H9 (cell line): ENCODE results near the gene TMEM39B. TPM values are rescaled to one million over a fixed set of nuclear protein-coding genes. Genes with fewer than 3 reads are reported as not detected.
"Not testable (repeated sequence)": the region's sequence is repeated elsewhere in the genome, so short reads cannot be mapped to it uniquely, and the experiment has no call there.

Experiments used
- DNase-seq: peaks from one replicate; pipeline ENCODE4 v3.0.0-alpha.2; 2017
- H2AFZ ChIP-seq: one replicate; pipeline ENCODE4 v1.6.1; 2013; ENCODE audit warnings: mild to moderate bottlenecking, low read length, control low read depth, moderate library complexity
- H2AK5ac ChIP-seq: 2 replicates; pipeline ENCODE4 v1.6.1; 2013; ENCODE audit warnings: low read length, control low read depth, mixed read lengths; ENCODE audit not compliant: insufficient read length
- H2BK120ac ChIP-seq: one replicate; pipeline ENCODE4 v1.6.1; 2013; ENCODE audit warnings: low read depth, mild to moderate bottlenecking, low read length, control low read depth, inconsistent platforms; ENCODE audit not compliant: poor library complexity, severe bottlenecking
- H2BK12ac ChIP-seq: 2 replicates; pipeline ENCODE4 v1.6.1; 2013; ENCODE audit warnings: low read length, control low read depth, mixed read lengths, low read depth; ENCODE audit not compliant: insufficient read length
- H2BK15ac ChIP-seq: 2 replicates; pipeline ENCODE4 v1.6.1; 2013; ENCODE audit warnings: low read depth, low read length, control low read depth
- H2BK20ac ChIP-seq: one replicate; pipeline ENCODE4 v1.6.1; 2013; ENCODE audit warnings: low read depth, mild to moderate bottlenecking, low read length, control low read depth, inconsistent platforms; ENCODE audit not compliant: poor library complexity, severe bottlenecking
- H2BK5ac ChIP-seq: 2 replicates; pipeline ENCODE4 v1.6.1; 2013; ENCODE audit warnings: low read length, control low read depth, mixed read lengths; ENCODE audit not compliant: insufficient read length
- H3K14ac ChIP-seq: 2 replicates; pipeline ENCODE4 v1.6.1; 2013; ENCODE audit warnings: low read length, control low read depth; ENCODE audit not compliant: insufficient read depth
- H3K18ac ChIP-seq: 2 replicates; pipeline ENCODE4 v1.6.1; 2013; ENCODE audit warnings: low read depth, mild to moderate bottlenecking, mixed read lengths, low read length, control low read depth; ENCODE audit not compliant: insufficient read length
- H3K23ac ChIP-seq: 2 replicates; pipeline ENCODE4 v1.6.1; 2013; ENCODE audit warnings: low read length, control low read depth, mixed read lengths, low read depth; ENCODE audit not compliant: insufficient read length
- H3K23me2 ChIP-seq: 2 replicates; pipeline ENCODE4 v1.6.1; 2013; ENCODE audit warnings: low read depth, mild to moderate bottlenecking, mixed read lengths, low read length, control low read depth; ENCODE audit not compliant: insufficient read length, poor library complexity, severe bottlenecking
- H3K27ac ChIP-seq: 2 replicates; pipeline ENCODE4 v1.5.1; 2013; ENCODE audit warnings: low read length, control low read depth, mixed read lengths, low read depth; ENCODE audit not compliant: insufficient read length
- H3K27me3 ChIP-seq: 2 replicates; pipeline ENCODE4 v1.6.1; 2013; ENCODE audit warnings: low read length, control low read depth, inconsistent platforms; ENCODE audit not compliant: insufficient read depth
- H3K4ac ChIP-seq: 2 replicates; pipeline ENCODE4 v1.6.1; 2013; ENCODE audit warnings: low read depth, mild to moderate bottlenecking, control low read depth, inconsistent platforms, low read length, moderate library complexity
- H3K4me1 ChIP-seq: 2 replicates; pipeline ENCODE4 v1.6.1; 2013; ENCODE audit warnings: low read length, control low read depth, inconsistent platforms; ENCODE audit not compliant: insufficient read depth
- H3K4me2 ChIP-seq: 2 replicates; pipeline ENCODE4 v1.6.1; 2013; ENCODE audit warnings: low read length, control low read depth, mixed read lengths; ENCODE audit not compliant: insufficient read length, insufficient read depth
- H3K56ac ChIP-seq: 2 replicates; pipeline ENCODE4 v1.6.1; 2013; ENCODE audit warnings: low read depth, mild to moderate bottlenecking, mixed read lengths, low read length, control low read depth; ENCODE audit not compliant: insufficient read length
- H3K79me1 ChIP-seq: 2 replicates; pipeline ENCODE4 v1.6.1; 2013; ENCODE audit warnings: low read depth, mild to moderate bottlenecking, moderate library complexity, low read length, control low read depth, inconsistent platforms; ENCODE audit not compliant: insufficient read depth, poor library complexity, severe bottlenecking
- H3K79me2 ChIP-seq: 2 replicates; pipeline ENCODE4 v1.6.1; 2013; ENCODE audit warnings: low read length, control low read depth, inconsistent platforms; ENCODE audit not compliant: insufficient read depth
- H3K9ac ChIP-seq: 2 replicates; pipeline ENCODE4 v1.6.1; 2013; ENCODE audit warnings: low read length, control low read depth, mixed read lengths; ENCODE audit not compliant: insufficient read length; ENCODE audit errors: extremely low read depth
- H3K9me3 ChIP-seq: one replicate; pipeline ENCODE4 v1.6.1; 2013; ENCODE audit warnings: low read depth, low read length, inconsistent platforms; ENCODE audit not compliant: control insufficient read depth
- H3T11ph ChIP-seq: one replicate; pipeline ENCODE4 v1.6.1; 2013; ENCODE audit warnings: mild to moderate bottlenecking, low read length, control low read depth, inconsistent platforms
- H4K20me1 ChIP-seq: one replicate; pipeline ENCODE4 v1.6.1; 2013; ENCODE audit not compliant: control insufficient read depth, insufficient read length, insufficient read depth
- H4K5ac ChIP-seq: 2 replicates; pipeline ENCODE4 v1.6.1; 2013; ENCODE audit warnings: low read depth, mild to moderate bottlenecking, mixed read lengths, low read length, control low read depth; ENCODE audit not compliant: insufficient read length
- H4K8ac ChIP-seq: replicated peaks from 2 replicates; pipeline ENCODE4 v1.6.1; 2013; ENCODE audit warnings: low read length, control low read depth, mixed read lengths, low read depth; ENCODE audit not compliant: insufficient read length
- H4K91ac ChIP-seq: 2 replicates; pipeline ENCODE4 v1.6.1; 2013; ENCODE audit warnings: low read depth, mild to moderate bottlenecking, moderate library complexity, mixed read lengths, low read length, control low read depth; ENCODE audit not compliant: insufficient read length
- H3K27ac Mint-ChIP-seq, 3 experiments: 2 replicates in 2 of 3; 3 replicates in 1 of 3; pipeline ENCODE4 v1.8.0; 2020 to 2021; ENCODE audit warnings: mixed read lengths in 3 of 3, mild to moderate bottlenecking in 1 of 3, moderate library complexity in 1 of 3
- H3K27me3 Mint-ChIP-seq: 2 replicates; pipeline ENCODE4 v1.8.0; 2021; ENCODE audit warnings: low read depth, mild to moderate bottlenecking, moderate library complexity, mixed read lengths
- H3K36me3 Mint-ChIP-seq, 3 experiments: 2 replicates in 2 of 3; 3 replicates in 1 of 3; pipeline ENCODE4 v1.8.0; 2020 to 2021; ENCODE audit warnings: low read depth in 3 of 3, mixed read lengths in 3 of 3; ENCODE audit not compliant: insufficient read depth in 1 of 3
- H3K4me1 Mint-ChIP-seq, 2 experiments: 2 replicates each; pipeline ENCODE4 v1.8.0; 2020; ENCODE audit warnings: mixed read lengths in 2 of 2
- H3K4me3 Mint-ChIP-seq, 2 experiments: 2 replicates in 1 of 2; 3 replicates in 1 of 2; pipeline ENCODE4 v1.8.0; 2020 to 2021; ENCODE audit warnings: mild to moderate bottlenecking in 2 of 2, mixed read lengths in 2 of 2, moderate library complexity in 1 of 2
- H3K9me3 Mint-ChIP-seq, 2 experiments: 2 replicates in 1 of 2; 3 replicates in 1 of 2; pipeline ENCODE4 v1.8.0; 2020; ENCODE audit warnings: mild to moderate bottlenecking in 2 of 2, mixed read lengths in 2 of 2, moderate library complexity in 1 of 2
- CTCF ChIP-seq: fragments of 200-600 bp; sonication (generic); conservative IDR thresholded peaks from 3 replicates; pipeline ENCODE4 v1.8.0; 2021; ENCODE audit warnings: antibody characterized with exemption, mild to moderate bottlenecking
- WGBS: extraction: QIAGEN DNeasy Blood & Tissue Kit; methylation state at CpG from one replicate; pipeline ENCODE4 v1.1.7; 2013; ENCODE audit warnings: missing lambda C conversion rate, low lambda C conversion rate, mixed read lengths; ENCODE audit not compliant: insufficient read length; ENCODE audit errors: extremely low coverage; 5-methylcytosine and 5-hydroxymethylcytosine counted together
- total RNA-seq: library from RNA; stranded (reverse); gene quantifications from 2 replicates; pipeline ENCODE4 v1.2.1, GENCODE V29; 2021

Gene TMEM39B
- total RNA-seq, 1 experiment from 2014 or later = 27.4 TPM

DNA sequence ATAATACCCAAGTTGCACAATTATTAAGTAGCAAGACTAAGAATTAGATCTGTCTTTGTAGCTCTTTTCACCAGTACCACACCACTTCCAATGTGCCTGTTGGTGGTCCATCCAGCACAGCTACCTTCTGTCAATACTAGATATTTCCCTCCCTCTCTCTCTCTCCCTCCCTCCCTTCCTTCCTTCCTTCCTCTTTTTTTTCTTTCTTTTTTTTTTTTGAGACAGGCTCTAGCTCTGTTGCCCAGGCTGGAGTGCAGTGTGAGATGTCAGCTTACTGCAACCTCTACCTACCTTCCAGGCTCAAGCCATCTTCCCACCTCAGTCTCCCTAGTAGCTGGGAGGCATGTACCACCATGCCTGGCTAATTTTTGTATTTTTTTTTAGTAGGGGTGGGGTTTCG is 56.2 kb downstream of the TMEM39B start:
- no CpG with 5 or more reads among the region's 1 CpG for WGBS
- Histone ChIP-seq H2BK120ac (no peak overlapping the region), H4K20me1 (no peaks in the 10 kb centered on the region), H2BK20ac (no peak overlapping the region), H4K8ac (no peak overlapping the region), H3K79me2 (peaks cover 9% of the 10 kb centered on the region; the same call in 1 of the 2 replicates), H3K4me2 (no peak overlapping the region), H2BK5ac (no peak overlapping the region), H3K4ac (no peak overlapping the region), H3K23ac (no peak overlapping the region), H4K91ac (no peak overlapping the region), H3K27me3 (no peaks in the 10 kb centered on the region), H2AK5ac (no peak overlapping the region), H3K56ac (no peak overlapping the region), H4K5ac (no peak overlapping the region), H3T11ph (no peak overlapping the region), H2BK12ac (no peak overlapping the region), H3K9ac (no peak overlapping the region), H3K79me1 (no peaks in the 10 kb centered on the region), H2BK15ac (no peak overlapping the region), H3K14ac (no peak overlapping the region), H2AFZ (no peak overlapping the region), H3K4me1 (no peaks in the 10 kb centered on the region), H3K27ac (no peak overlapping the region), H3K23me2 (no peaks in the 10 kb centered on the region), H3K18ac (no peak overlapping the region), H3K9me3 (no peaks in the 10 kb centered on the region)
- Mint-ChIP-seq H3K4me3 (peak overlapping the region in 1 of 2 experiments; percentile 14; a peak in 1 of 5 replicates), H3K27ac (peak overlapping the region; percentile 53 to 84 (median 61); a peak in 3 of 7 replicates), H3K9me3 (no peaks in the 10 kb centered on the region), H3K36me3 (no peaks in the 10 kb centered on the region; a peak in 2 of 7 replicates), H3K27me3 (no peaks in the 10 kb centered on the region), H3K4me1 (peaks cover 20 to 27% of the 10 kb centered on the region in 2 experiments)
- TF ChIP-seq CTCF = no peak
- no peak for DNase-seq

DNA sequence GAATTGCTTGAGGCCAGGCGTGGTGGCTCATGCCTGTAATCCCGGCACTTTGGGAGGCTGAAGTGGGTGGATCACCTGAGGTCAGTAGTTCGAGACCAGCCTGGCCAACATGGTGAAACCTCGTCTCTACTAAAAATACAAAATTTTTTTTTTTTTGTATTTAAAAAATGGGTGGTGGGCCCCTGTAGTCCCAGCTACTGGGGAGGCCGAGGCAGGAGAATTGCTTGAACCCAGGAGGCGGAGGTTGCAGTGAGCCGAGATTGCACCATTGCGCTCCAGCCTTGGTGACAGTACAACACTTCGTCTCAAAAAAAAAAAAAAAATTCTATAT is 61.2 kb downstream of the TMEM39B start:
- H3K79me2 ChIP-seq, H3T11ph ChIP-seq, H3K27ac Mint-ChIP-seq: not testable (repeated sequence)

More for the DNA sequence above, 61.2 kb downstream of the TMEM39B start:
- H4K20me1 ChIP-seq, H4K91ac ChIP-seq, H4K8ac ChIP-seq, H2AK5ac ChIP-seq, H2BK12ac ChIP-seq, H3K36me3 Mint-ChIP-seq, H3K4me3 Mint-ChIP-seq, H2AFZ ChIP-seq, H3K27me3 ChIP-seq, H2BK20ac ChIP-seq, H3K9me3 ChIP-seq, H4K5ac ChIP-seq, H3K56ac ChIP-seq, H3K79me1 ChIP-seq, H2BK5ac ChIP-seq, H3K9me3 Mint-ChIP-seq, H3K23ac ChIP-seq, H3K9ac ChIP-seq, DNase-seq, H3K4me1 Mint-ChIP-seq, H3K27ac ChIP-seq, H3K18ac ChIP-seq, H3K4me2 ChIP-seq, H3K27me3 Mint-ChIP-seq, H3K4me1 ChIP-seq, H2BK15ac ChIP-seq, H2BK120ac ChIP-seq, H3K14ac ChIP-seq, H3K4ac ChIP-seq, H3K23me2 ChIP-seq: not testable (repeated sequence)
- no CpG with 5 or more reads among the region's 9 CpGs for WGBS
